HepG2 (cell line): ENCODE measurements around the gene RAB30. TPM values are rescaled to one million over a fixed set of nuclear protein-coding genes. Genes with fewer than 3 reads are reported as not detected.

Experiments used
- ATAC-seq: fragments of 200-7000 bp; cut with Tn5 transposase; 3 replicates; pipeline ENCODE4 v1.9.1; 2020; ENCODE audit warnings: mild to moderate bottlenecking, moderate library complexity
- BruUV-seq: library from RNA; stranded (reverse); fragments of 400-500 nt; replicated peaks from 2 replicates; lab custom pipeline; 2021; lab: Mats Ljungman, UMichigan
- CTCF ChIA-PET: fragments of 300-600 bp; formaldehyde crosslinking; extraction: SDS; loops from one replicate; lab custom pipeline; 2021; ENCODE audit warnings: low total read pairs, inconsistent platforms, low intra/inter-chr PET ratio; lab: Yijun Ruan, JAX
- POLR2A ChIA-PET: fragments of 350-600 bp; sonication (Branson Sonifier 250); formaldehyde crosslinking; loops from one replicate; lab custom pipeline; 2020; ENCODE audit warnings: antibody characterized with exemption, inconsistent platforms; lab: Yijun Ruan, JAX
- DNase-seq: peaks from one replicate; pipeline ENCODE4 v3.0.0-alpha.2; 2015; ENCODE audit warnings: low spot score
- FAIRE-seq: peaks from 3 replicates; lab custom pipeline; 2011; peaks lifted over from hg19 to GRCh38; lab: Jason Lieb, UNC
- H2AFZ ChIP-seq: one replicate; pipeline ENCODE4 v1.6.1; 2011; ENCODE audit warnings: low read length, inconsistent platforms
- H3K27ac ChIP-seq: fragments of 300-600 bp; 3 replicates; pipeline ENCODE4 v1.8.0; 2011; ENCODE audit warnings: mixed run types, mild to moderate bottlenecking, mixed read lengths, low read length, inconsistent platforms; ENCODE audit not compliant: insufficient read depth; ENCODE audit errors: extremely low read length
- H3K27me3 ChIP-seq, 2 experiments: fragments of 200-600 bp in 1 of 2; 2 replicates in 1 of 2; 3 replicates in 1 of 2; pipeline versions ENCODE4 v1.6.0 to v1.8.0; 2011; ENCODE audit warnings: low read length in 2 of 2, mild to moderate bottlenecking in 2 of 2, moderate library complexity in 2 of 2, inconsistent platforms in 1 of 2; ENCODE audit not compliant: insufficient read depth in 2 of 2, control insufficient read depth in 1 of 2
- H3K36me3 ChIP-seq, 2 experiments: fragments of 200-600 bp in 1 of 2; replicated peaks in 1 of 2; 2 replicates in 1 of 2; 3 replicates in 1 of 2; pipeline versions ENCODE4 v1.5.1 to v1.8.0; 2011; ENCODE audit warnings: low read length in 2 of 2, inconsistent platforms in 1 of 2; ENCODE audit not compliant: insufficient read depth in 2 of 2, control insufficient read depth in 1 of 2
- H3K4me1 ChIP-seq: 2 replicates; pipeline ENCODE4 v1.5.1; 2012; ENCODE audit warnings: low read length, inconsistent platforms; ENCODE audit not compliant: insufficient read depth
- H3K4me2 ChIP-seq: 2 replicates; pipeline ENCODE4 v1.6.0; 2011; ENCODE audit warnings: low read depth, low read length, inconsistent platforms
- H3K4me3 ChIP-seq, 3 experiments: fragments of 200-600 bp in 1 of 3; sonication (generic), shearing (Covaris generic) in 1 of 3; replicated peaks in 1 of 3; 2 replicates each; pipeline ENCODE4 v1.5.1; 2011 to 2016; ENCODE audit warnings: low read length in 3 of 3, inconsistent platforms in 2 of 3, low read depth in 2 of 3, mild to moderate bottlenecking in 2 of 3, control low read depth in 1 of 3, mixed read lengths in 1 of 3; ENCODE audit not compliant: insufficient read depth in 1 of 3
- H3K79me2 ChIP-seq: one replicate; pipeline ENCODE4 v1.6.1; 2011; ENCODE audit warnings: low read length, inconsistent platforms; ENCODE audit not compliant: insufficient read depth
- H3K9ac ChIP-seq: 2 replicates; pipeline ENCODE4 v1.6.0; 2011; ENCODE audit warnings: mild to moderate bottlenecking, low read depth, low read length, inconsistent platforms; ENCODE audit not compliant: insufficient read depth
- H3K9me3 ChIP-seq: 2 replicates; pipeline ENCODE4 v1.5.1; 2012; ENCODE audit warnings: mild to moderate bottlenecking, low read length
- H4K20me1 ChIP-seq: 2 replicates; pipeline ENCODE4 v1.6.0; 2011; ENCODE audit warnings: inconsistent platforms, mild to moderate bottlenecking, low read length, moderate library complexity; ENCODE audit not compliant: insufficient read depth
- BATF2 ChIP-seq: sonication (generic); formaldehyde crosslinking; IDR thresholded peaks from 2 replicates; pipeline ENCODE4 v1.8.0; 2022; ENCODE audit warnings: mild to moderate bottlenecking, missing genetic modification reagents, moderate library complexity
- CENPX ChIP-seq: sonication (generic); formaldehyde crosslinking; IDR thresholded peaks from 2 replicates; pipeline ENCODE4 v1.9.0; 2021; ENCODE audit warnings: mild to moderate bottlenecking, missing genetic modification reagents, moderate library complexity
- GTF2F1 ChIP-seq: fragments of 150-350 bp; IDR thresholded peaks from 2 replicates; pipeline ENCODE4 v1.6.1; 2014; ENCODE audit warnings: low read length
- HNRNPK ChIP-seq: fragments of 200-400 bp; formaldehyde crosslinking; IDR thresholded peaks from 2 replicates; pipeline ENCODE4 v1.6.1; 2018; ENCODE audit warnings: low read length, low read depth, moderate library complexity, mild to moderate bottlenecking; ENCODE audit not compliant: poor library complexity, severe bottlenecking
- HNRNPL ChIP-seq: fragments of 200-400 bp; formaldehyde crosslinking; IDR thresholded peaks from 2 replicates; pipeline ENCODE4 v1.6.1; 2017; ENCODE audit warnings: mild to moderate bottlenecking, low read depth, low read length
- NRL ChIP-seq: sonication (generic); formaldehyde crosslinking; IDR thresholded peaks from 2 replicates; pipeline ENCODE4 v1.5.0; 2020; ENCODE audit warnings: missing genetic modification reagents, mild to moderate bottlenecking, moderate library complexity, borderline replicate concordance
- PHF8 ChIP-seq: sonication (generic); formaldehyde crosslinking; IDR thresholded peaks from 2 replicates; pipeline ENCODE4 v1.5.0; 2020; ENCODE audit warnings: missing genetic modification reagents
- POLR2AphosphoS5 ChIP-seq: IDR thresholded peaks from 2 replicates; pipeline ENCODE4 v1.6.1; 2012; ENCODE audit warnings: low read depth, low read length
- POLR2G ChIP-seq: fragments of 200-400 bp; formaldehyde crosslinking; IDR thresholded peaks from 2 replicates; pipeline ENCODE4 v1.6.1; 2018; ENCODE audit warnings: mild to moderate bottlenecking, low read depth, low read length, moderate library complexity
- RBM22 ChIP-seq: fragments of 200-400 bp; formaldehyde crosslinking; optimal IDR thresholded peaks from 2 replicates; pipeline ENCODE3; 2017; ENCODE audit warnings: mild to moderate bottlenecking, low read length, moderate library complexity
- TAF15 ChIP-seq: fragments of 200-400 bp; formaldehyde crosslinking; IDR thresholded peaks from one replicate; pipeline ENCODE4 v1.6.1; 2018; ENCODE audit warnings: mild to moderate bottlenecking, low read depth, low read length; ENCODE audit not compliant: poor library complexity, severe bottlenecking
- THAP7 ChIP-seq: sonication (generic); formaldehyde crosslinking; IDR thresholded peaks from 2 replicates; pipeline ENCODE4 v1.8.1; 2023; ENCODE audit warnings: mild to moderate bottlenecking, missing genetic modification reagents
- ZBTB37 ChIP-seq: sonication (generic); formaldehyde crosslinking; IDR thresholded peaks from 2 replicates; pipeline ENCODE4 v1.4.0; 2020; ENCODE audit warnings: mild to moderate bottlenecking, missing genetic modification reagents
- ZGPAT ChIP-seq: IDR thresholded peaks from 2 replicates; pipeline ENCODE4 v1.6.1; 2016; ENCODE audit warnings: mild to moderate bottlenecking
- ZNF724P ChIP-seq: sonication (generic); formaldehyde crosslinking; IDR thresholded peaks from 2 replicates; pipeline ENCODE4 v1.8.0; 2022; ENCODE audit warnings: missing genetic modification reagents, borderline replicate concordance
- ZNF773 ChIP-seq: sonication (generic); formaldehyde crosslinking; IDR thresholded peaks from 2 replicates; pipeline ENCODE4 v1.4.0; 2020; ENCODE audit warnings: missing genetic modification reagents, borderline replicate concordance
- WGBS: methylation state at CpG from one replicate; pipeline ENCODE4 v1.1.6; 2017; ENCODE audit warnings: low lambda C conversion rate; 5-methylcytosine and 5-hydroxymethylcytosine counted together
- in situ Hi-C: cut with HindIII; loops from 2 replicates; pipeline ENCODE4 v1.10.0; 2017; ENCODE audit warnings: low pct_unique_long_range_greater_than_20kb; ENCODE audit not compliant: extremely low pct_ligation_motif_present
- intact Hi-C: fragments of 100-400 bp; cut with micrococcal nuclease; formaldehyde crosslinking; loops from one replicate; pipeline ENCODE4 v1.10.0; 2022; ENCODE audit not compliant: unreplicated experiment
- polyA plus RNA-seq, 8 experiments: library from polyadenylated mRNA; depleted of rRNA in 3 of 8; stranded (reverse) in 7 of 8; unstranded in 1 of 8; fragments of >200 nt; fragmentation: Illumina TruSeq in 4 of 8; extraction: Trizol in 4 of 8; gene quantifications; 2 replicates each; pipeline versions ENCODE4 v1.2.1 to v1.2.3, GENCODE V29; 2011 to 2016; ENCODE audit warnings: low read depth in 4 of 8, missing spikeins in 1 of 8, mixed read lengths in 1 of 8; ENCODE audit not compliant: insufficient read depth in 1 of 8
- total RNA-seq, 5 experiments: library from RNA; depleted of rRNA; stranded (reverse); fragments of >200 nt; fragmentation: Illumina TruSeq; extraction: Trizol; gene quantifications; 2 replicates each; pipeline ENCODE4 v1.2.3, GENCODE V29; 2016; ENCODE audit warnings: low read depth in 1 of 5

RAB30 gene
- total and polyA plus RNA-seq, 2 of the 13 experiments (the other 11 are each of a cell fraction or from before 2014, with no cell fraction given) = 3.7 to 5.0 TPM

- TF ChIP-seq CENPX (CRISPR knock-in tag) = no peak
- TF ChIP-seq HNRNPK = no peak
- TF ChIP-seq ZNF773 (CRISPR knock-in tag) = no peak
- no peak for TF ChIP-seq HNRNPL
- no peak for TF ChIP-seq BATF2 (CRISPR knock-in tag)
These were observed 15.3 kb upstream of the RAB30 start (continued) for GRCh38 chr11:83087035-83087434.

GRCh38 chr11:83079820-83080219 is 8.1 kb upstream of the RAB30 start:
- BruUV-seq = no TSS peak
- ATAC-seq = no peak
- FAIRE-seq = no peak
- H3K9ac ChIP-seq = no peak overlapping the region
- no peak overlapping the region for H2AFZ ChIP-seq
- H3K27ac ChIP-seq = no peak overlapping the region
- no peak for TF ChIP-seq PHF8 (CRISPR knock-in tag)
- TF ChIP-seq NRL (CRISPR knock-in tag) = no peak
- peak; percentile 66 for TF ChIP-seq RBM22
- no peak for TF ChIP-seq TAF15
- TF ChIP-seq ZBTB37 = no peak
- peak; percentile 58 for TF ChIP-seq POLR2G
- TF ChIP-seq POLR2AphosphoS5 = peak; percentile 26; the same call in 1 of the 2 replicates
- no peak for TF ChIP-seq GTF2F1
- no peak for TF ChIP-seq THAP7 (CRISPR knock-in tag)
- no peak for TF ChIP-seq ZGPAT (CRISPR knock-in tag)
- TF ChIP-seq ZNF724P (CRISPR knock-in tag) = no peak
- in situ Hi-C loops (no loop called here), intact Hi-C loops (loop anchor here (10.0 kb wide), 1 partner anchor 175 kb away; no protein-coding TSS in a partner anchor)
- H3K4me1 ChIP-seq = 0 out of 2 replicates have a peak, but pooled peaks cover 4% of the 10 kb centered on the region
- DNase-seq = no peak
- H3K36me3 ChIP-seq = no peaks in the 10 kb centered on the region
- ChIA-PET POLR2A (interaction anchor here (0.7 to 2.5 kb wide), 5 partner anchors 8 to 77 kb away, joined by 3 to 9 read pairs (median 7); partner anchors contain the start of genes PCF11 and RAB30), CTCF (no interaction called here)
- H3K4me2 ChIP-seq = no peak overlapping the region
- H3K27me3 ChIP-seq = no peaks in the 10 kb centered on the region
- no peaks in the 10 kb centered on the region for H3K9me3 ChIP-seq
- H3K79me2 ChIP-seq = no peaks in the 10 kb centered on the region
- WGBS = 96% methylated on average over 5 of the region's 5 CpGs
- no peaks in the 10 kb centered on the region for H4K20me1 ChIP-seq
- no peak overlapping the region for H3K4me3 ChIP-seq
